B cell (primary cell): ENCODE measurements around the gene RBMX2.

Source experiments
- EZH2 ChIP-seq: IDR thresholded peaks from 2 replicates; pipeline ENCODE4 v1.6.1; 2012; ENCODE audit warnings: borderline replicate concordance, low read depth, mild to moderate bottlenecking, moderate library complexity, low read length; ENCODE audit not compliant: insufficient read depth, poor library complexity, severe bottlenecking
- TF ChIP-seq, protein P1 (sequence below): fragments of 200-600 bp; IDR thresholded peaks from one replicate; pipeline ENCODE4 v1.8.0; 2022; ENCODE audit warnings: antibody characterized with exemption, mild to moderate bottlenecking

DNA sequence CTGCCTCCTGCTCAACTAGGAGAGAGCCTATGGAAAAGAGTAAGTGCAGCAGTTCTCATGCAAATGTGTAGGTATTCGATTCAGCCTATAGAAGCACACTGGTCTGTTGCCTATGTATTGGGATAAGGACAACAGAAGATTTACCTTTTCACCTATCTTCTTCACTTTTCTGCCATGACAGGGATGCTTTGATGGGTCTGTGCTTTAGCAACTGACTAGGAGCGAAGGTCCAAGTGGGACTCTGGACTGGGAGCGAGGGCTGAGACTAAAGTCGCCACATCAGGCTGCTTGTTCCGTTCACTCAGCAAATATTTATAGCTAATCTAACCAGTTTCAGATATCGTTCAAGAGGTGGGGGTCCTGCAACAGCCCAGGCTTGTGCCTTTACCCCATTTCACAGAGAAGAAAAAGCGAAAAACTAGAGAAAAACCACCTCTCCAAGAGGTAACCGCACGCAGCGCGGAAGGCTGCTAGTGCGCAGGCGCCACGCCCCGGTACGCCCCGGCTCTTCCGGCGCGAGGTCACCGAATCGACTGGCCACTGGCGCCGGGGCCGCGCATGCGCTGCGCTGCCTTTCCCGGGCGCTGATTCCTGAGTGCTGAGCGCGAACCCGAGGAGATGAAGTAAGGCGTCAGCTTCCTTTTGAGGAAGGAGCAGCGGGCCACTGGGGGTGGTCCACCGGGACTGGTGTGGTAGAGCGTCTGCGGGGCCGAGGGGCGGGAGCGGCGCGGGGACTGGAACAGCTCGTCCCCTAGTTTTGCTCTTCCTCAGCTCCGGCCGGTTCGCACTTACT is at the start of gene RBMX2:
- TF ChIP-seq EZH2, result no peak
- TF ChIP-seq, protein P1, sequence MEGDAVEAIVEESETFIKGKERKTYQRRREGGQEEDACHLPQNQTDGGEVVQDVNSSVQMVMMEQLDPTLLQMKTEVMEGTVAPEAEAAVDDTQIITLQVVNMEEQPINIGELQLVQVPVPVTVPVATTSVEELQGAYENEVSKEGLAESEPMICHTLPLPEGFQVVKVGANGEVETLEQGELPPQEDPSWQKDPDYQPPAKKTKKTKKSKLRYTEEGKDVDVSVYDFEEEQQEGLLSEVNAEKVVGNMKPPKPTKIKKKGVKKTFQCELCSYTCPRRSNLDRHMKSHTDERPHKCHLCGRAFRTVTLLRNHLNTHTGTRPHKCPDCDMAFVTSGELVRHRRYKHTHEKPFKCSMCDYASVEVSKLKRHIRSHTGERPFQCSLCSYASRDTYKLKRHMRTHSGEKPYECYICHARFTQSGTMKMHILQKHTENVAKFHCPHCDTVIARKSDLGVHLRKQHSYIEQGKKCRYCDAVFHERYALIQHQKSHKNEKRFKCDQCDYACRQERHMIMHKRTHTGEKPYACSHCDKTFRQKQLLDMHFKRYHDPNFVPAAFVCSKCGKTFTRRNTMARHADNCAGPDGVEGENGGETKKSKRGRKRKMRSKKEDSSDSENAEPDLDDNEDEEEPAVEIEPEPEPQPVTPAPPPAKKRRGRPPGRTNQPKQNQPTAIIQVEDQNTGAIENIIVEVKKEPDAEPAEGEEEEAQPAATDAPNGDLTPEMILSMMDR, result no peak
